Measurements from ENCODE around the gene CMTM3. TPM values are rescaled to one million over a fixed set of nuclear protein-coding genes. Genes with fewer than 3 reads are reported as not detected.

The CMTM3 gene
- total RNA-seq, 1 experiment from 2014 or later, result 25.5 TPM

GRCh38 chr16:66639091-66639885 is 34.8 kb downstream of the CMTM3 start:
- no peaks in the 10 kb centered on the region for H3K4me1 ChIP-seq
- BruUV-seq (replicated peaks), result no TSS peak
- intact Hi-C loops (cut with micrococcal nuclease; ENCODE audit: unreplicated experiment), result no loop called here

GRCh38 chr16:66640724-66641314 is 36.3 kb downstream of the CMTM3 start:
- BruUV-seq (replicated peaks), result no TSS peak
- Histone ChIP-seq H3K4me3 (ENCODE audit: low read depth, low read length) (no peak overlapping the region), H3K9me3 (no peaks in the 10 kb centered on the region), H3K4me1 (no peaks in the 10 kb centered on the region), H3K36me3 (ENCODE audit: control insufficient read depth, insufficient read depth, low read length) (no peaks in the 10 kb centered on the region), H3K27me3 (replicated peaks; ENCODE audit: control insufficient read depth, insufficient read depth, low read length) (no peaks in the 10 kb centered on the region)
- no peak overlapping the region for H3K27ac Mint-ChIP-seq (ENCODE audit: unreplicated experiment)
- intact Hi-C loops (cut with micrococcal nuclease; ENCODE audit: unreplicated experiment), result no loop called here
- DNase-seq, result no peak
- ChIA-PET POLR2A (interaction anchor here (0.5 kb wide), 1 partner anchor 234 kb away, joined by 3 read pairs; no protein-coding TSS in a partner anchor), CTCF (interaction anchor here (1.5 kb wide), 1 partner anchor 10 kb away, joined by 4 read pairs; no protein-coding TSS in a partner anchor)
- no peaks in the 10 kb centered on the region for H3K9me3 Mint-ChIP-seq (ENCODE audit: unreplicated experiment)
- H3K4me1 Mint-ChIP-seq (ENCODE audit: low read depth, unreplicated experiment), result no peaks in the 10 kb centered on the region
- no peak for TF ChIP-seq CTCF (IDR thresholded peaks at IDR 0.05; ENCODE audit: insufficient read depth in 1 of 2, low read depth in 1 of 2, low read length in 1 of 2, severe bottlenecking in 1 of 2, unreplicated experiment in 1 of 2)
- H3K4me3 Mint-ChIP-seq (ENCODE audit: unreplicated experiment), result no peak overlapping the region
- H3K36me3 Mint-ChIP-seq (ENCODE audit: insufficient read depth, unreplicated experiment), result peaks cover 15% of the 10 kb centered on the region
- no peaks in the 10 kb centered on the region for H3K27me3 Mint-ChIP-seq (ENCODE audit: insufficient read depth, unreplicated experiment)

More at GRCh38 chr16:66639091-66639885, 34.8 kb downstream of the CMTM3 start:
- H3K9me3 Mint-ChIP-seq (ENCODE audit: unreplicated experiment), result no peaks in the 10 kb centered on the region
- no peak for TF ChIP-seq CTCF (IDR thresholded peaks at IDR 0.05; ENCODE audit: insufficient read depth in 1 of 2, low read depth in 1 of 2, low read length in 1 of 2, severe bottlenecking in 1 of 2, unreplicated experiment in 1 of 2)
- H3K36me3 Mint-ChIP-seq (ENCODE audit: insufficient read depth, unreplicated experiment), result peaks cover 27% of the 10 kb centered on the region
- H3K4me3 Mint-ChIP-seq (ENCODE audit: unreplicated experiment), result no peak overlapping the region
- H3K9me3 ChIP-seq, result no peaks in the 10 kb centered on the region
- H3K27me3 Mint-ChIP-seq (ENCODE audit: insufficient read depth, unreplicated experiment), result no peaks in the 10 kb centered on the region
- ChIA-PET POLR2A (no interaction called here), CTCF (interaction anchor here (1.3 to 1.5 kb wide), 2 partner anchors 12 kb away, joined by 4 to 5 read pairs; no protein-coding TSS in a partner anchor)
- H3K27me3 ChIP-seq (replicated peaks; ENCODE audit: control insufficient read depth, insufficient read depth, low read length), result no peaks in the 10 kb centered on the region
- H3K4me1 Mint-ChIP-seq (ENCODE audit: low read depth, unreplicated experiment), result no peaks in the 10 kb centered on the region
- no peak for DNase-seq
- no peaks in the 10 kb centered on the region for H3K36me3 ChIP-seq (ENCODE audit: control insufficient read depth, insufficient read depth, low read length)
- H3K4me3 ChIP-seq (ENCODE audit: low read depth, low read length), result no peak overlapping the region
- no peak overlapping the region for H3K27ac Mint-ChIP-seq (ENCODE audit: unreplicated experiment)

GRCh38 chr16:66641387-66641786 is 36.9 kb downstream of the CMTM3 start:
- no peaks in the 10 kb centered on the region for H3K27me3 ChIP-seq (replicated peaks; ENCODE audit: control insufficient read depth, insufficient read depth, low read length)
- BruUV-seq (replicated peaks), result no TSS peak
- no peak for DNase-seq
- H3K27ac Mint-ChIP-seq (ENCODE audit: unreplicated experiment), result no peak overlapping the region
- ChIA-PET POLR2A (no interaction called here), CTCF (no interaction called here)
- intact Hi-C loops (cut with micrococcal nuclease; ENCODE audit: unreplicated experiment), result no loop called here
- no peaks in the 10 kb centered on the region for H3K36me3 ChIP-seq (ENCODE audit: control insufficient read depth, insufficient read depth, low read length)
- no peaks in the 10 kb centered on the region for H3K9me3 ChIP-seq
- TF ChIP-seq CTCF (IDR thresholded peaks at IDR 0.05; ENCODE audit: insufficient read depth in 1 of 2, low read depth in 1 of 2, low read length in 1 of 2, severe bottlenecking in 1 of 2, unreplicated experiment in 1 of 2), result no peak
- no peaks in the 10 kb centered on the region for H3K4me1 ChIP-seq
- H3K36me3 Mint-ChIP-seq (ENCODE audit: insufficient read depth, unreplicated experiment), result peaks cover 16% of the 10 kb centered on the region
- no peaks in the 10 kb centered on the region for H3K4me1 Mint-ChIP-seq (ENCODE audit: low read depth, unreplicated experiment)
- no peaks in the 10 kb centered on the region for H3K9me3 Mint-ChIP-seq (ENCODE audit: unreplicated experiment)
- no peak overlapping the region for H3K4me3 Mint-ChIP-seq (ENCODE audit: unreplicated experiment)
- no peak overlapping the region for H3K4me3 ChIP-seq (ENCODE audit: low read depth, low read length)
- no peaks in the 10 kb centered on the region for H3K27me3 Mint-ChIP-seq (ENCODE audit: insufficient read depth, unreplicated experiment)

All from Caco-2 (cell line).